NCI-H2227 treated with DMSO at 0.1 percent for 48 hours (cell line): ENCODE data around the gene SLC9A2.
A peak's percentile ranks its signal among the peaks of the same experiment; 100 is the strongest.

Experiments
- DNase-seq: peaks from one replicate; lab custom pipeline; 2025; lab: John Stamatoyannopoulos, UW

SLC9A2 gene, protein sequence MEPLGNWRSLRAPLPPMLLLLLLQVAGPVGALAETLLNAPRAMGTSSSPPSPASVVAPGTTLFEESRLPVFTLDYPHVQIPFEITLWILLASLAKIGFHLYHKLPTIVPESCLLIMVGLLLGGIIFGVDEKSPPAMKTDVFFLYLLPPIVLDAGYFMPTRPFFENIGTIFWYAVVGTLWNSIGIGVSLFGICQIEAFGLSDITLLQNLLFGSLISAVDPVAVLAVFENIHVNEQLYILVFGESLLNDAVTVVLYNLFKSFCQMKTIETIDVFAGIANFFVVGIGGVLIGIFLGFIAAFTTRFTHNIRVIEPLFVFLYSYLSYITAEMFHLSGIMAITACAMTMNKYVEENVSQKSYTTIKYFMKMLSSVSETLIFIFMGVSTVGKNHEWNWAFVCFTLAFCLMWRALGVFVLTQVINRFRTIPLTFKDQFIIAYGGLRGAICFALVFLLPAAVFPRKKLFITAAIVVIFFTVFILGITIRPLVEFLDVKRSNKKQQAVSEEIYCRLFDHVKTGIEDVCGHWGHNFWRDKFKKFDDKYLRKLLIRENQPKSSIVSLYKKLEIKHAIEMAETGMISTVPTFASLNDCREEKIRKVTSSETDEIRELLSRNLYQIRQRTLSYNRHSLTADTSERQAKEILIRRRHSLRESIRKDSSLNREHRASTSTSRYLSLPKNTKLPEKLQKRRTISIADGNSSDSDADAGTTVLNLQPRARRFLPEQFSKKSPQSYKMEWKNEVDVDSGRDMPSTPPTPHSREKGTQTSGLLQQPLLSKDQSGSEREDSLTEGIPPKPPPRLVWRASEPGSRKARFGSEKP

DNA sequence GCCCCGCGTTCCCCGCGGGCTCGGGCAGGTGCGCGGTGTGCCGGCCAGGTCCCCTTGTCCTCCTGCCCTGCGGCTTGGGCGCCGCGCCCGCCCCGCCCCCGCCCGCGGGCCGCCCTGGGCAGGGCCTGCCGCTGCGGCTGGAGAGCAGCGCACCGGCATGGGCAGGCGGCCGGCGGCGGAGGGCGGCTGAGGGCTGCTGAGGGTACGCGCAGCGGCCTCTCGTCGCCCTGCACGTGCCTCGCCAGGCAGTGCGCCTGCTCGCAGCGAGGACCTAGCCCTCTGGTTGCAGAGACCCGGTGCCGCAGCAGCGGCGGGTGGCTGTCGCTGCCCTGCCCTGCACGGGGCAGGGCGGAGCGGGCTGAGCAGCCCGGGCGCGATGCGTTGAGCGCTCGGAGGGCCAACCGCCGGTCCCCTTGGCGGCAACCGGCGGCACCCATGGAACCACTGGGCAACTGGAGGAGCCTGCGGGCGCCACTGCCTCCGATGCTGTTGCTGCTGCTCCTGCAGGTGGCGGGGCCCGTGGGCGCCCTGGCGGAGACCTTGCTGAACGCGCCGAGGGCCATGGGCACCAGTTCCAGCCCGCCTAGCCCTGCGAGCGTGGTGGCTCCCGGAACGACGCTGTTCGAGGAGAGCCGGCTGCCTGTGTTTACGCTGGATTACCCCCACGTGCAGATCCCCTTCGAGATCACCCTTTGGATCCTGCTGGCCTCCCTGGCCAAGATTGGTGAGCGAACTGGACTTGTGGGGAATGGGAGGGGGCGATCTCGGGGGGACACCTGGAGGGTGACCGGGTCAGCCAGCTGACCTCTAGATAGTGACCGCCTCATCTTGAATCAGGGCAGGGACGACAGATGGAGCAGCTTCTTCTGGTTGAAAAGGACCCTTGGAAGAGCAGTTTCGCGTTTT lies at the start of gene SLC9A2:
Gene SLC9A2 (plus strand): TSS at position 140 of the 906 bp plus-strand sequence. CDS start 296 bp downstream, at position 436.
- peak; percentile 13 for DNase-seq

DNA sequence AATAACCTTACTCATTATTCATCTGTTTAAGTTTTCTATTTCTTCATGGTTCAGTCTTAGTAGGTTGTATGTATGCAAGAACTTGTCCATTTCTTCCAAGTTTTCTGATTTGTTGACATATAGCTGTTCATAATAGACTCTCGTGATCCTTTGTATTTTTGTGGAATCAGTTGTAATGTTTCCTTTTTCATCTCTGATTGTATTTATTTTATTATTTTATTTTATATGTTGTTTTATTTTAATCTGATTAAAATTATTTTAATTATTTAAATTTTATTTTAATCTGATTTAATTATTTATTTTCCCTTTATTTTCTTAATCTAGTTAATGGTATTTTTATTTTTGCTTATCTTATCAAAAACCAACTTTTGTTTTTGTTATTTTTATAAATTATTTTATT lies 43.5 kb upstream of the SLC9A2 start:
- no peak for DNase-seq

DNA sequence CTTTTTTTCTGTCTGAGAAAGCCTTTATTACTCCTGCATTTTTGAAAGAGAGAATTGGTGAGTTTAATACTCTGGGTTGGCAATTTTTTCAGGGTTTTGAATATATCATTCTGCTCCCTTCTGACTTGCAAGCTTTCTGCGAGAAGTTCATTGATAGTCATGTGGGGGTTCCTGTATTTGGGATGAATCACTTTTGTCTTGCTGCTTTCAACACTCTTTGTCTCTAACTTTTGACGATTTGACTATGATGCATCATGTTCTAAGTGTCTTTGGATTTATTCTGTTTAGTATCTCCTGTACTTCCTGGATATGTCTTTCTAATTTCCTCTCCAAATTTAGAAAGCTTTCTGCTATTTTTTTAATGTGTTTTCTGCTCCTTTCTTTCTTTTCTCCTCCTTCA lies 41.0 kb upstream of the SLC9A2 start:
- no peak for DNase-seq

DNA sequence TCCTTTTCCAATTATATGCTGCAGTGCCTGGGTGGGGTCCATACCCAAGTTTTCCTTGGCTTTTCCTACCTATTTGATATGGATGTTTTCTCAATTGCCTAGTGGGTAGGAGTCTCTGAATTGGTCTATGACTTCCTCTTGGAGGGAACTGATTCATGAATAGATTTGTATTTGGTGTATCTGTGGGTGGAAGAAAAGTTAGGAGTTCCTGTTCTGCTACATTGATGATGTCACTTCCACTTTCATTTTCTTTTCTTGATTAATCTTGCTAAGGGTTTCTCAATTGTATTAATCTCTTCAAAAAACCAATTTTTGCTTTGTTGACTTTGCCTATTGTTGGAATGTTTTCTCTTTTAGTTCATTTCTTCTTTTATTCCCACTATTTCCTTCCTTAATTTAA lies 37.4 kb upstream of the SLC9A2 start:
- DNase-seq, result no peak

DNA sequence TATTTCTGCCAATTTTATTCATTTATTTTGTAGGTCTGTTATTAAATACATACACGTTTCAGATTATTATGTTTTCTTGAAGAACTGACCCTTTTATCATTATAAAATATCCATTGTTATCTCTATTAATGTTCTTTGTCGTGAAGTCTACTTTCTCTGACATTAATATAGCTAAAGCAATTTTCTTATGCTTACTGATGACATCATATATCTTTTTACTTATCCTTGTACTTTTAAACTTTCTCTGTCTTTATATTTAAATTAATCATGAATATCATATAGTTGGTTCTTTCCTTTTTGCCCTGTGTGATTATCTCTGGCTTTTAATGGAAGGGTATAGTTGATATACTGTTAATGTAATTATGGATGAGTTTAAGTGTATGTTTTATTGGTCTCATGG lies 36.5 kb upstream of the SLC9A2 start:
- DNase-seq, result no peak

DNA sequence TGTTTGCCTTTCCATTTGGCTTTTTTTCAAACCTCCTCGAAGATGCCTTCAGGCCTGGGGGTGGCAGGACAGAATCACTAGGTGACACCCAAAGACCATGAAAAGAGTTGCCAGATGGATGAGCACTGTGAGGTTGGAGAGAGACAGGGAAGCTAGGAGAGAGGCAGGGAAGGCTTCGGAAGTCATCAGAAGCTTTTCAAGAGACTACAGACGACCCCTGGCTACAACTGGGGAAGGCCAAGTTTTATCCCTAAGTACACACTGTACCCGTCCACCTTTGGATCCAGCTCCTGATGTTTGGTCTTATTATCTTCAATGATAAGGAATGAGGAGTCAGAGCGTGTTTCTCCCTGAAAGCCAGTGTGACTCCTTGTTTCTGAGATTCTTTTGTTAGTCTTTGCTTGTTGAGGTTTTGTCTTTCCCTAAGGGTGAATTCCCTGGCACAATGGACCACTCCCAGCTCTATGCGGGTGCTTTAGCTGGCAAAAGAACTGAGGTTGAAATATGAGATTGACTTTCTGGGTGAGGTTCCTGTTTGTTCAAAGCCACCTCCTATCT lies 33.4 kb upstream of the SLC9A2 start:
- DNase-seq, result no peak

DNA sequence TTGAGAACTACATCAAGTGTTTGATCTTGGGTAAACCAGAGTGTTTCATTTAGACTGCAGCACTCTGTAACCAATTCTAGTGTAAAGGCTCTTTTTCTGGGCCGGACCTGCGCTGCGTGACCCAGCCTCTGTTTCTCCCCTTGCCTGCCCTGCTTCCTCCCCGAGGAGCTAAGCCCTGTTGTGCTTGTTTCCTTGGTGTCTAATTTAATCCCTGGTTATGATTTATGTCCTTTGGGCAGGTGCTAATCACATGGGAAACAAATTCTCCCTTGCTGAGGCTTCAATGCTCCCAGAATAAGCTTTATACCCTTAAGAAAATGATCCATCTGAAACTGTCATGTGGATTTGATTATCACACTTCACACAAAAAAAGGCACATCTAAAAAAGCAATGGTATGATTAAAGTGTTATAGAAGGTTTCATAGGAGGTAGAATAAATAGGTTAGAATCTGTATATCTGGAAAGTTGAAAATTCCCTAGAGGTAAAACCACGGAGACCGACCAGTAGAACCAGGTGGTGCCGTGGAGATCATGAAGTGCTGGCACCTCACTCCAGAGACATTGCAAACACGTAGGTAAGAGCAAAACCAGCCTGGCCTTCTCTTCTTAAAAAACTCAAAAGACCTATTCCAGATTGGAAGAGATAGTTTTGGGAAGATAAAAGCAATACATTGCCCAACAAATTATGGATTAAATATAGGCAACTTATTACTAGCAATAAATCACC lies 31.0 kb upstream of the SLC9A2 start:
- DNase-seq, result no peak

DNA sequence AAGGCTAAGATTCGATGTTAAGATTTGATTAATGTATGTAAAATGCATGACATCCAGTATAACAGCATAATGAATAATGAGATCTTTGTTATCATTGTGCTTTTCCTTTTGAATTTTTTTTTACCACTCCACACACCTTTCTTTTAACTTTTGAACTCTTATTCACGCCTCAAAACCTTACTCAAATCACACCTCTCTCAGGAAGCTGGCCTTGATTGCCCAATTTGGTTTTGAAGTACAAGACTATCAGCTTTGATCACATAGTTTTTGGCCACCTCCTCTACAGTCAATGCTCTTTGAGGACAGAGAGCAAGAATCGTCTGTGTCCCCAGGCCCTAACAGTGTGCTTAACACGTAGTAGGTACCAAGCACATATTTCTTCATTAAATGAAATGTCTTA lies 29.9 kb upstream of the SLC9A2 start:
- DNase-seq, result no peak

DNA sequence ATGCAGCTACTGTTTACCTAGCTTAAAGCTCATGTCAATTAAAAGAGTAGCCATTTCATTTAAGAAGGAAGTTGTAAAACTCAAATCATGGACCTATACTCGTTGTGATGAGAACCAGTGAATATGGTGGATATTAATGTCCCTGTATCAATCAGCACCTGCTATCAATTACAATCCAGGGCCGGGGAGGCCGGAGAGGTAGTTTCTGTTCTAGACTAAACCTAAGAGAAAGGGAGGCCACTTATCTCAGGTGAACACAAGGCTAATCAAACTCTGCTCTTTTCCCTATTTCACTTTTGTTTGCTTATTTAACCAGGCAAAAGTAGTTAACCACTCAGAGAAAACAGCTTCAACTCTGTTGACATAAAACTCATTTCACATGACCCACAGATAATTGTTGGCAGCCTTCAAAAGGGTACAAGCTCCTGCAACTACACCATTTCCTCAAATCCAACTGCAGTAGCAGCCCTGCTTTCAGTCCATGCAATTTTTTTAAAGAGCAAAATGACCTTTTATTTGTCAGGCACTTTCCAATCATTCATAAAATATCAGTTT lies 27.8 kb upstream of the SLC9A2 start:
- DNase-seq, result no peak

DNA sequence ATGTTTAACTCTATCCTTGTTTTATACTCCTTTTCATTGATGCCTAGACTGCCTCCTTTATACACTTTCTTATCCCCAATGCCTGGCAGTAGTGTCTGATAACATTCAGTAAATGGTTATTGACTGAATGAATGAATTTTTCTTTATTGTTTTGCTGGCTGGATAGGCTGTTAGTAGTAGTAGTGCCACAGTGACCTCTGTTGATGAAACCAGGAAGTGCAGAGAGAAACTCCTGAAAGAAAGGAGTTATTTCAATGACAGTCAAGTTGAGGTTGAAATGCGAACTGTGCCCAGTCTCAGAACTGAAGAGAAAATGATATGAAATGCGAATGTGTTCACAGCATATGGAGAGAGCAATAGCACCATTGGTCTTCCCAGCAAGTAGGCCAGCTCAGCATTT lies 26.8 kb upstream of the SLC9A2 start:
- no peak for DNase-seq

DNA sequence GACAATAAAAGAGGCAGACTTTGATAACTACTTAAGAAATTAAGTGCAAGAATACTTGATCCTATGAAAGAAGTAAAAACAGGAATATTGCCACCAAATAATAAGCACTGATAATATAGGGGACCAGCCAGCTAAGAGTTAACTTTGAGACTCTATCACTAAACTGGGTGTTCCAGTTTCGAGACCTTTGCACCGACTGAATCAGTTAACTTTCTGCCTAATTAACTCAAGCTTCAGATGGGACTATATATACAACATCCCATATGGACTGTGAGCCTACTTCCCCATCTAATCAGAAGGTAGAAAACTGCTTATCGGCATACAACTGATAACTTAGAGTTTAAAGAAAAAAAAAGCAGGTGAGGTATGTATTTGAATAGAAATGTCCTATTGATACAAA lies 25.8 kb upstream of the SLC9A2 start:
- no peak for DNase-seq

DNA sequence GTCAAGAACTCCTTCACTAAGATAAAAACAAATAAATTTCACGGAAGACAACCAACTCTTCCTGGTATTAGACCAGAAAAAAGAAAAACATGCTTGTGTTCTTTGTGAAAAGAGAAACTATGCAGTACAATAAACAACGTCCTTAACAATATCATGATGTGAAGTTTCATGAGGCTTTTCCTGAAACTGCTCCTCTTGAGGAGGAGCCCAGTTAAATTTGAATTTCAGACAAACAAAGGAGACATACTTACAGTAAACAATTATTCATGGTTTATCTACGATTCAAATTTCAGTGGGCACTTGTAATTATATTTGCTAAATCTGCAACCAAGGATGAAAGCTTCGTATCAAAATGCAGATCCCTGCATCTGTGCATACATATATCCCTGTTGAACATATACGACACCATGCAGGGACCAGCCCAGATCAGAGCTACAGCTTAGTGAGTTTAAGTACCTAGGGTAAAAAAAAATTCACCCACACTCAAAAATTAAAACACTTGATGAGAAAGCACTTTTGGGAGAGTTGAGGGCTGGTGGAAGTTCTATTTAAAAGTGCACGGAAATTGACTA lies 24.8 kb upstream of the SLC9A2 start:
- DNase-seq, result no peak

DNA sequence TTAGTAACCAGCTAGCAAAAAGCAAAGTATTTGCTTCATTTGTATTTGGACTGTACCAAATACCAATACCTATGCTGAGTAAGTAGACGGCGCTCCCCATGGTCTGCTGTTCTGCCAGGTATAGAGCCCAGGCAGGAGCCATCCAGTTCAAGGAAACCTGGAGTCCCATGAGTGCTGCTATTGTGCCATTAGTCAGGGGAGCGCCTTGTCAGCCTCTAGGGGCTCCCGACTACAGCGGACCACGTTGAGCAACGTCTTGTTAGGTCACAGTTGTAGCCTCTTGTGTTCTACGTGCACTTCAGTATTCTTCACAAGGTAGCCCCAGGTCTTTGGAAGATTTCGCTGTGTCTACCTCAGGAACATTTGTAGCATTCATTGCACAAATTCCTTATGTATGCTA lies 21.6 kb upstream of the SLC9A2 start:
- no peak for DNase-seq

DNA sequence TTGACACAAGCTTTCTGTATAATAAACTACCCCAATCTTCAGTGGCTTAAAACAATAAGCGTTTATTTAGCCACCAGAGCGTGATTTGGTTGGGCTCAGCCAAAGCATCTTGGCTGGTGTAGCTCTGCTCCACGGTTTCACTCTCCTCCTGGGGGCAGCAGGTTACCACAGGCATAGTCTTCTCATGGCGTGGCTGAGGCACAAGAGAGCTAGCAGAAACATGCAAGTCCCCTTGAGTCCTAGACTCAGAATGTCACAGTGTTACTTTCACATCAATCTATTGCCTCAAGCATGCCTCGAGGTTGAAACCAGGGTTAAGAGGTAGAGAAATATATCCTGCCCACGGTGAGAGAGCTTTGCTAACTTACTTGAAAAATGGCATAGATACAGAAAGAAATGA lies 19.9 kb upstream of the SLC9A2 start:
- no peak for DNase-seq

DNA sequence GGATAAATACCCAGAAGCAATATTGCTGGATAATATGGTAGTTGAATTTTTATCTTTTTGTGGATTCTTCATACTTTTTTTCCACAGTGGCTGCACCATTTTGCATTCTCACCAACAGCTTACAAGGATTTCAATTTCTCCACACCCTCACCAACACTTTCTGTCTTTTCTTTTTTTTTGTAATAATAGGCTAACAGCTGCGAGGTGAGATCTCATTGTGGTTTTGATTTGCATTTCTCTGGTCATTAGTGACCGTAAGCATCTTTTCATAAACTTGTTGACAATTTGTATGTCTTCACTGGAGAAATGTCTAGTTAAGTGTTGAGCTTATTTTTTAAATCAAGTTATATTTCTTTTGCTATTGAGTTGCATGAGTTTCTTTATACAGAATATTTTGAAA lies 17.6 kb upstream of the SLC9A2 start:
- DNase-seq, result no peak

DNA sequence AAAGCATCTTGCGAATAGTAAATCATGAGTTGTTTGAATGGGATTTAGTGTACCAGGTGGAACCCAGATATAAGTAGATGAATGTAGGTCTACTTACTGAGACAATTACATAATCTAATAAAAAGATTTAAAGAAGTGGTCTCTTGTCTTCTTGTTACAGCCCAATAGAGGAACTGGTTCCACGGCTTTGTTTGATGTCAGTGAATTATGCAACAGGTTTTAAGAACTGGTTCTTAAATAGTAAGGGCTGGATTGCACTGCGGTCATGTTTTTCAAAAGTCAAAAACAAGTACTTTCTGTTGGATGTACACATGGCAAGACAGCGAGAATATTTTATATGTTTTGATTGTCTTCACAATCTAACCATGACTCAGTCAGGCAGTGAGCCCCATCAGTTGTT lies 15.4 kb upstream of the SLC9A2 start:
- no peak for DNase-seq

DNA sequence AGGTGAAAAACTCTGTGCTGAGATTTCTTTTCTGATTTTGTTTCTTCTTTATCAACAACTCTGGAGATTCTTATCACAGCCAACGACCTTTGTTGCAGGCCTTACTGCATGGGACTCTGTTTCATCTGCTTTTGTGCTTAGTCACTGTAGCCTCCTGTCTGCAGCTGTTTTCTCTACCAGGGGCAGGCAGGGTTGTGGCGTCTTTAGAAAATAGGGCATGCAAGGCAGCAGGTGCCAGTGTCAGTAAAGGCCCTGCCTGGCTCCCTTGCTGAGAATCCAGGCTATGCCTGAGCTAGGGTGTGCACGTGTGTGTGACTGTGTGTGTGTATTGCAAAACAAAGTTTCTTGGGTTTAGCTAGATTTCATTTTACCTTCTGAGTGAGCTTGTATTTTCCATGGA lies 14.6 kb upstream of the SLC9A2 start:
- DNase-seq, result no peak

DNA sequence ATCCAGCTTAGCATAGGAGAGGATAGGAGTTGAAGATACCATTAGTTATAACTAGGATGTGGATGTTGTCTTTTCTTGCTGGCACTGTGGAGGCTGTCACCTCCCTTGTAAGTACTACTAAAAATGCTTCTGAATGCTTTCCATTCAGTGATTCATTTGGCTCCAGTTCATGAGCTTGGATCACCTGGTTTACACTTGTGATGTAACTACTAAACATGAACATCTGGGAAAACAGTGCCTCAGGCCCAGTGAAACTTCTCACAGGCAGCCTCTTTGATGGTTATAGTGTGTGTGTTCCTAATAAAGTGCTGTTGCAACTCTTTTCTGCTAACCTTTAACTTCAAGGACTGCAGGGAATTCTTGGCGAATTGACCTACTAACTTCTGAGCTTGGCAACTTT lies 13.0 kb upstream of the SLC9A2 start:
- DNase-seq, result no peak

DNA sequence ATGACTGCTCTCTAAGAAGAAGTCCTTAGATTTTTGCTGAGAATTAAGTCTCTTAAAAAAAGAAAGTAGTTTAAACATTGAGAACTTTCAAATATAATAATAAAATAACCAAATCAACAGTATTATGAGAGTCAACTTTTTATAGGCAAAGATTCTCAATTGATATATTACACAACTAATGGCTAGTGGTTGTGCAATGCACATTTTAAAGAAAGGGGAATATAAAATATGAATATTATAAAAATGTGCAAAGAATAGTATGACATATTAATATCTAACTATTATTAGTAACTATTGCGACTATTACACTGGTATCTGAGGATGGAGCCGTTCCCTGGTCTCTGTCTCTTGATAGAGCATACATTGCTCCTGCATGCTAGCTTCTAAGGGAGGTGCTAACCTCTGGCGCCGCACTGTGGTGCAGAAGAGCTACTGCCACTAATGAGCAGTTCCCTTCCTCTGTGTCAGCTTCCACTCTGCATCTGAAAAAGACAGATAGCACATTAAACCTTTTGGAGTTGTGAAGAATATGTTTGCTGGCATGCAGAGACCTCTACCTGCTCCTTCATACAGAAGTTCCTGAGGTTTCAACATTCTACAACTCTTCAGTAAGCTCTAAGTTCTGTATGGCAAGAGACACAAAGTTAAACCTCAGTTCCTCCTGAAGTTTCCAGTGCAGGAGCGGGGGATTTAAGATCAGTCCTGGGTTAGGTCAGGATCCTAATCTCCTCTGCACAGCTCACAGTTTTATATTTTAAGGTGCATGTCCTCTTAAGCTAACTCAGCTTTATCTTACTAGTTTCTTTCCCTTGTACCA lies 3.5 kb upstream of the SLC9A2 start:
- DNase-seq, result peak; percentile 60
